Colonic mucosa (tissue), 4 donors: ENCODE results near the gene ATAD3B. TPM values are rescaled to one million over a fixed set of nuclear protein-coding genes. Genes with fewer than 3 reads are reported as not detected.
"Not testable (repeated sequence)": the region's sequence is repeated elsewhere in the genome, so short reads cannot be mapped to it uniquely, and the experiment has no call there.

Experiments
- DNase-seq: peaks from one replicate; pipeline ENCODE4 v3.0.0-alpha.2; 2020
- H3K27ac ChIP-seq: fragments of 200-600 bp; one replicate; pipeline ENCODE4 v1.8.0; 2021
- H3K27me3 ChIP-seq: fragments of 200-600 bp; one replicate; pipeline ENCODE4 v1.8.0; 2021
- H3K36me3 ChIP-seq: fragments of 200-600 bp; one replicate; pipeline ENCODE4 v1.8.0; 2021
- H3K4me1 ChIP-seq: fragments of 200-600 bp; one replicate; pipeline ENCODE4 v1.8.0; 2021; ENCODE audit warnings: mild to moderate bottlenecking
- H3K4me3 ChIP-seq: fragments of 200-600 bp; one replicate; pipeline ENCODE4 v1.8.0; 2021
- H3K9ac ChIP-seq, 2 donors: one replicate each; pipeline ENCODE4 v1.7.0; 2013; ENCODE audit warnings: control low read depth in 2 of 2, low read depth in 2 of 2, low read length in 2 of 2
- H3K9me3 ChIP-seq: fragments of 200-600 bp; one replicate; pipeline ENCODE4 v1.8.0; 2021
- intact Hi-C: fragments of 100-400 bp; cut with DNase I; formaldehyde crosslinking; loops from one replicate; pipeline ENCODE4 v1.14.1; 2022
- total RNA-seq, 2 donors: library from RNA; stranded (reverse); fragmentation: NEBNext Ultra II Directional in 1 of 2; extraction: Animal tissue kit (Norgen Biotek cat#: 25700) in 1 of 2; gene quantifications; one replicate each; pipeline ENCODE4 v1.2.1, GENCODE V29; 2021
- TF ChIP-seq, protein P1 (sequence below): fragments of 200-600 bp; IDR thresholded peaks from one replicate; pipeline ENCODE4 v1.8.0; 2022; ENCODE audit warnings: antibody characterized with exemption, mild to moderate bottlenecking
- donor health status: healthy.
- donor health status: DM: no; HTN: no; CAD: no.
- donor health status: DM: no; HTN: no; CAD: no.

ATAD3B gene
- total RNA-seq, 2 donors from 2014 or later, result 16.6 to 62.9 TPM

DNA sequence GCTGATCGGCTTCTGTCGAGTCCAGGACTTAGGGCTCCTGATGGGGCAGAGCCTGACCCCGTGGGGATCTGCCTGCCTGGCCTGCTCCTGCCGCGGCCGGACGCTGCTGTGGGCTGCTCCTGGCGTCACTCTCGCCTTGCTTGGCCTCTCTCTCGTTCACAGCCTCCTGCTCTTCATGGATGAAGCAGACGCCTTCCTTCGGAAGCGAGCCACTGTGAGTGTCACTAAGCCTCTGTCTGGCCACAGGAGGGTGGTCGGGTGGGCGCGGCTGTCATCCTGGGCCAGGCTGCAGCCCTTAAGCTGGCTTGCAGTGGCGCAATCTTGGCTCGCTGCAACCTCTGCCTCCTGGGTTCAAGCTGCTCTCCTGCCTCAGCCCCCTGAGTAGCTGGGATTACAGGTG is 16.1 kb downstream of the ATAD3B start:
- intact Hi-C loops, result no loop called here

GRCh38 chr1:1489231-1489630 is 17.7 kb downstream of the ATAD3B start:
- Histone ChIP-seq H3K27ac (no peak overlapping the region), H3K4me1 (no peaks in the 10 kb centered on the region), H3K9ac (no peak overlapping the region), H3K27me3 (no peaks in the 10 kb centered on the region), H3K9me3 (no peaks in the 10 kb centered on the region), H3K36me3 (peaks cover 8% of the 10 kb centered on the region), H3K4me3 (no peak overlapping the region)
- TF ChIP-seq, protein P1, sequence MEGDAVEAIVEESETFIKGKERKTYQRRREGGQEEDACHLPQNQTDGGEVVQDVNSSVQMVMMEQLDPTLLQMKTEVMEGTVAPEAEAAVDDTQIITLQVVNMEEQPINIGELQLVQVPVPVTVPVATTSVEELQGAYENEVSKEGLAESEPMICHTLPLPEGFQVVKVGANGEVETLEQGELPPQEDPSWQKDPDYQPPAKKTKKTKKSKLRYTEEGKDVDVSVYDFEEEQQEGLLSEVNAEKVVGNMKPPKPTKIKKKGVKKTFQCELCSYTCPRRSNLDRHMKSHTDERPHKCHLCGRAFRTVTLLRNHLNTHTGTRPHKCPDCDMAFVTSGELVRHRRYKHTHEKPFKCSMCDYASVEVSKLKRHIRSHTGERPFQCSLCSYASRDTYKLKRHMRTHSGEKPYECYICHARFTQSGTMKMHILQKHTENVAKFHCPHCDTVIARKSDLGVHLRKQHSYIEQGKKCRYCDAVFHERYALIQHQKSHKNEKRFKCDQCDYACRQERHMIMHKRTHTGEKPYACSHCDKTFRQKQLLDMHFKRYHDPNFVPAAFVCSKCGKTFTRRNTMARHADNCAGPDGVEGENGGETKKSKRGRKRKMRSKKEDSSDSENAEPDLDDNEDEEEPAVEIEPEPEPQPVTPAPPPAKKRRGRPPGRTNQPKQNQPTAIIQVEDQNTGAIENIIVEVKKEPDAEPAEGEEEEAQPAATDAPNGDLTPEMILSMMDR, result no peak
- no peak for DNase-seq
- intact Hi-C loops, result no loop called here

More for the DNA sequence above, 16.1 kb downstream of the ATAD3B start:
- Histone ChIP-seq H3K4me3 (no peak overlapping the region), H3K27me3 (no peaks in the 10 kb centered on the region), H3K4me1 (no peaks in the 10 kb centered on the region), H3K27ac (no peak overlapping the region), H3K36me3 (peaks cover 10% of the 10 kb centered on the region), H3K9ac (no peak overlapping the region), H3K9me3 (no peaks in the 10 kb centered on the region)
- TF ChIP-seq, protein P1, result no peak
- no peak for DNase-seq

DNA sequence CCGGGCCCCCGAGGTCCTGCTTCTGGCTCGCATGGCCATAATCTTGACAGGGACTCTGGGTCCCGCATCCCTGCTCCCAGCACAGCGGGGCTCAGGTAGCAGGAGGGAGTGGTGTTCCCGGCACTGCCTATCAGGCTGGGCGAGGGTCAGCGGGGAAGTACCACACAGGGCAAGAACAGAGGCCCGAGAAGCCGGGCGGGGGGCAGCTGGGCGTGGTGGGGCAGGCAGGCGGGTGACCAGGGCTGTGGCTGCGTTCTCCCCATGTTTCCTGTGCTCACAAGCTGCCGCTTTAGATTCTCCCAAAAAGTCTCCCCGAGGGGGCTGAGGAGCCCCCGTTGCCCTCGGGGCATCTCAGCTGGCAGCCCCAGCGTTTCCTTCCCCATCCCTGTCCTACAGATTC is 18.3 kb downstream of the ATAD3B start:
- peaks cover 8% of the 10 kb centered on the region for H3K36me3 ChIP-seq
- no peak overlapping the region for H3K4me3 ChIP-seq
- H3K9ac ChIP-seq, result no peak overlapping the region
- no peaks in the 10 kb centered on the region for H3K9me3 ChIP-seq
- TF ChIP-seq, protein P1, result no peak
- H3K27ac ChIP-seq, result no peak overlapping the region
- DNase-seq, result no peak
- intact Hi-C loops, result no loop called here
- no peaks in the 10 kb centered on the region for H3K27me3 ChIP-seq
- no peaks in the 10 kb centered on the region for H3K4me1 ChIP-seq

- DNase-seq, result no peak
- no peaks in the 10 kb centered on the region for H3K4me1 ChIP-seq
- no peak overlapping the region for H3K27ac ChIP-seq
- peaks cover 8% of the 10 kb centered on the region for H3K36me3 ChIP-seq
- no peak overlapping the region for H3K4me3 ChIP-seq
- no peak overlapping the region for H3K9ac ChIP-seq
- intact Hi-C loops, result no loop called here
- TF ChIP-seq, protein P1, result no peak
- no peaks in the 10 kb centered on the region for H3K27me3 ChIP-seq
- H3K9me3 ChIP-seq, result no peaks in the 10 kb centered on the region
Measured at GRCh38 chr1:1490633-1491230, 19.2 kb downstream of the ATAD3B start.

GRCh38 chr1:1491601-1492000 is 20.0 kb downstream of the ATAD3B start:
- H3K36me3 ChIP-seq, result peaks cover 8% of the 10 kb centered on the region
- no peak for DNase-seq
- no peak overlapping the region for H3K9ac ChIP-seq
- no peaks in the 10 kb centered on the region for H3K27me3 ChIP-seq
- no peaks in the 10 kb centered on the region for H3K9me3 ChIP-seq
- H3K4me3 ChIP-seq, result no peak overlapping the region
- TF ChIP-seq, protein P1, result no peak
- no peaks in the 10 kb centered on the region for H3K4me1 ChIP-seq
- intact Hi-C loops, result no loop called here
- H3K27ac ChIP-seq, result no peak overlapping the region

GRCh38 chr1:1494311-1494710 is 22.7 kb downstream of the ATAD3B start:
- H3K4me1 ChIP-seq, H3K4me3 ChIP-seq, H3K9me3 ChIP-seq, H3K27ac ChIP-seq, DNase-seq, H3K9ac ChIP-seq, H3K27me3 ChIP-seq, H3K36me3 ChIP-seq, intact Hi-C loops: not testable (repeated sequence)

GRCh38 chr1:1495461-1495975 is 24.0 kb downstream of the ATAD3B start:
- intact Hi-C loops, H3K27ac ChIP-seq, H3K27me3 ChIP-seq: not testable (repeated sequence)

More at GRCh38 chr1:1495461-1495975, 24.0 kb downstream of the ATAD3B start:
- not testable (repeated sequence) for DNase-seq, H3K4me1 ChIP-seq, H3K9me3 ChIP-seq, H3K4me3 ChIP-seq, H3K36me3 ChIP-seq, H3K9ac ChIP-seq
